GF-D8 (cell line): ENCODE measurements around the gene CCDC187.
A peak's percentile ranks its signal among the peaks of the same experiment; 100 is the strongest.

Experiments used
- DNase-seq: peaks from one replicate; lab custom pipeline; 2025; lab: John Stamatoyannopoulos, UW

Gene CCDC187

GRCh38 chr9:136311051-136312008, 7.4 kb upstream of the CCDC187 start:
- DNase-seq = no peak

DNA sequence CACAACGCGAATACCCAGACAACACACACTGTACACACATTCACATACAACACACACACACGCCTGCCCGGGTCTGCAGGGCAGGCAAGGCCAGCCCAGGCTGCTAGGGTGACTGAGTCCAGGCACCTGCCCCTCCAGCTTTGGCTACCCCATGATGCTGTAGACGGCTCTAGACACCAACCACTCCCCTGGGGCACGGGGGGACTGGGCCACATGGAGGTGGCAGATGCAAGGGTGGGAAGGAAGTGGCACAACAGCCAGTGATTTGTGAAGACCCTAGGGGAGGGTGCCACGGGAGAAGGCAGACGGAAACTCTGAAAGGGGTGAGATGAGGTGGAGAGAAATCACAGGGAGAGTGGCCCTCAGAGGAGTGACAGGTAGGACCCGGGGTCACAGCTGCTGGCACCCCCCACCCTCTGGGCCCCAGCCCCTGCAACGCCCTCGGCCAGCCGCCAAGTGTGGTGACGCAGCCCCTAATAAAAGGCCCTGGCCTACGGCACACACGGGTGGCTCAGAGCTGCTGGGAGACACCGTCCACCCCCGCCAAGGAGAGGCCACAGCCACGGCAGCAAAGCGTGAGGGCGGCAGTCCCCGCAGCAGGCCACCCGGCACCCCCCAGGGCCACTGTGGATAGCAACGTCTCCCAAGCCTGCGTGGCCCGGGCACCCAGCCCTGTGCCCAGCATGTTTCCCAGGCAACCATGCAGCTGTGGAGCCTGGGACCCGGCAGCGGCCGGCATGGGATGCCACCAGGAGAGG, 6.6 kb upstream of the CCDC187 start:
- DNase-seq = no peak

DNA sequence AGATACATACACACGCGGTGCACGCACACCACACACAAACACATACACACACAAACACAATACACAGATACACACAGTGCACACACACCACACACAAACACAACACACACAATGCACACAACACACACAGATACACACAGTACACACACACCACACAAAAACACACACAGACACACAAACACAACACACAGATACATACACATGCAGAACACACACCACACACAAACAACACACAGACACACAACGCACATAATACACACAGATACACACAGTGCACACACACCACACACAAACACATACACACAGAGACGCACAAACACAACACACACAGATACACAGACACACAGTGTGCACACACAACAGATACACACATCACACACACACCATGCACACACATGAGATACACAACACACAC, 5.9 kb upstream of the CCDC187 start:
- DNase-seq = no peak

GRCh38 chr9:136309101-136309801, 5.4 kb upstream of the CCDC187 start:
- DNase-seq = peak; percentile 24

DNA sequence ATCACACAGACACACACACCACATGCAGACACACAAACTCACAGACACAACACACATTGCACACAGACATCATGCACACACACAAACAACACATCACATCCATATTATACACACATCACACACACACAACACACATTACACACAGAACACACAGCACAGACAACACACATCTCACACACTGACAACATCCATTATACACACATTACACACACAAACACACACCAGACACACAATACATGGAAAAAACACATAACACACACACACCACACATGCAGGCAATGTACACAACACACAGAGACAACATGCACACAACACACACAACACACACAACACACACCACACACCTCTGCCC, 4.8 kb upstream of the CCDC187 start:
- DNase-seq = no peak

DNA sequence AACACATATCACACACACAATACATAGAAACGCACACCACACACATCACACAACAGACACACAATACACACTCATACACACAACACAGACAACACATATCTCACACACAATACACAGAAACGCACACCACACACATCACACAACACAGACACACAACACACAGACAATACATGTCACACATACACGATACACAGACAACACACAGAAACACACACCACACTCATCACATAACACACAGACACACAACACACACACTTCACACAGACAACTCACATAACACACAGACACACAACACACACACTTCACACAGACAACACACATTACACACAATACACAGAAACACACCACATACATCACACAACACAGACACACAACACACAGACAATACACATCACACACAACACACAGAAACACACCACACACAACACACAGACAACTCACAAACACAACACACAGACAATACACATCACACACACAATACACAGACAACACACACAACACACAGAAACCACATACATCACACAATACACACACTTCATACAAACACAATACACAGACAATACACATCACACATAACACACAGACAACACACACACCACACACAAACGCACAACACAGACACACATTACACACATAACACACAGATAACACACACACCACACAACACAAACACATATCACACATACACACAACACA, 4.3 kb upstream of the CCDC187 start:
- no peak for DNase-seq

DNA sequence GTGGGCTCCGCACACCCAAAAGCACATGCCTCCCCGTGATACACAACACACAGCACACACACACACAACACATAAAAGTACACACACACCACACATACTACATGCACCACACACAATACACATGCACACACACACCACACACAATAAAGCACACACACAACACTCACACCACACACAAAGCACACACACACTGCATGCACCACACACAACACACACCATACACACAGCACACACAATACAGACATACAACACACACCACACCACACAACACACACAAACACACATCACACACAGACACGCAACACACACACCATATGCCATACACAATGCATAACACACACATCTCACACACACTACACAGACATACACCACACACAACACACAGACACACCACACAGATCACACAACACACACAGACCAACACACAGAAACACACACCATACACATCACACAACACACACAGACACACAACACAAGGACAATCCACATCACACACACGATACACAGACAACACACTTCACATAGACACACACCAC, 3.4 kb upstream of the CCDC187 start:
- no peak for DNase-seq

DNA sequence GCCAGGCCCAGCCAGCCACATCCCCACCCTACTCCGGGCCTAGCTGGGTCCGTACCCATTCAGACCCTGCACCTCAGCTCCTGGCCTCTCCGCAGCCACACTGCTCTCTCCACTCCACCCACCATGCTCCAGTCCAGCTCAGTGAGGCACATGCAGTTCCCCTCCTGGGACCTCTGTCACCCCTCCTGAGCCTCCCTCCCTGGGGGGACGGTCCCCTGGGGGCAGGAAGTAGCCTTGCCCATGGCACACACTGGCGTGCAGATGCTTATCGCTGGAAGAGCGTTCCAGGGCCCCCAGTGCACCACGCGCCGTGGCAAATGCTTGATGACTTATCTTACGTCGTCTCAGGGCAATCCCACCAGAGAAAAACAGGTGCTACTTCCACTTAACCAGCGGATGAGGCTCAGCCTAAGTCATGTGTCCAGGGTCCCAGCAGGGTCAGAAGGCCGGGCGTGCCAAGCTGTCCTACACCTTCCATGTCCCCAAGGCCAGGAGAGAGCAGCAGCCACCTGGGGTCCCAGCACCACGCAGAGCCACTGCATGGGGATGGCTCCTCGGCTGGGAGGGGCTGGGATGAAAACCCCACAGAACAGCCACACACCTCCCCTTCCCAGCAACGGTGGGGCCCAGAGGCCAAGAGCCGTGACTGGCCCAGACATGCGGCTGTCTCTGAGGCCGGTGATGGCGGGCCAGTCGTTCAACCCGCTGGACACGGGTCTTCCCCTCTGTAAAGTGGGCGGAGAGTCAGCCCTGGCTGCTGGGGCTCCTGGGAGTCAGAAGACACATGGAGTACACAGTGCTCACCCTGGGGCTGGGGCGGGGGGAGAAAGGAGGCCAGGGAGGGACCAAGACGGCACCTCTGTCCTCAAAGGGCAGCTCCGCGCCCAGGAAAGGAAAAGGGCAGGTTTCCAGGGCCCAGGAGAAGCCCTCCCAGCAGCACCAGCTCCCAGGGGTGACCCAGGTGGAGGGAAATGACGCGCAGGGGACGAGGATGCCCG, 2.6 kb upstream of the CCDC187 start:
- DNase-seq = no peak

- DNase-seq = no peak
Measured at GRCh38 chr9:136305804-136306203, 1.9 kb upstream of the CCDC187 start.

GRCh38 chr9:136304981-136305380, 1.1 kb upstream of the CCDC187 start:
- no peak for DNase-seq

DNA sequence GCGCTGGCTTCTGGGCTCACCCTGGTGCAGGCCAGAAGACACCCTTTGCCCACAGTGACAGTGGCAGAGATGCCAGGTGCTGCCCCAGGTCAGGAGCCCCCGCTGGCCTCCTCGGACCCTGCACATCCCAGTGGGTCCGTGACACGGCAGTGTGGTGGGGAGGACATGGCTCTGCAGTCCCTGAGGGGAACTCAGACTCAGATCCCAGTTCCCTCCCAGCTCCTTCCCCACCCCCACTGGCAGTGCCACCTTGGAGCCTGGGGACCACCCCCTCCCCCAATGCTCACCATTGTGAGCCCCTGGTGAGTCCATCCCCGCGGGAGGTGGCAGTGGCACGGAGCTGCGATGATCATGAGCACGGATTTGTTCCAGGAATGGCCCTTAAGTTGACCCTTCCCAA, 562 bp upstream of the CCDC187 start:
- no peak for DNase-seq

DNA sequence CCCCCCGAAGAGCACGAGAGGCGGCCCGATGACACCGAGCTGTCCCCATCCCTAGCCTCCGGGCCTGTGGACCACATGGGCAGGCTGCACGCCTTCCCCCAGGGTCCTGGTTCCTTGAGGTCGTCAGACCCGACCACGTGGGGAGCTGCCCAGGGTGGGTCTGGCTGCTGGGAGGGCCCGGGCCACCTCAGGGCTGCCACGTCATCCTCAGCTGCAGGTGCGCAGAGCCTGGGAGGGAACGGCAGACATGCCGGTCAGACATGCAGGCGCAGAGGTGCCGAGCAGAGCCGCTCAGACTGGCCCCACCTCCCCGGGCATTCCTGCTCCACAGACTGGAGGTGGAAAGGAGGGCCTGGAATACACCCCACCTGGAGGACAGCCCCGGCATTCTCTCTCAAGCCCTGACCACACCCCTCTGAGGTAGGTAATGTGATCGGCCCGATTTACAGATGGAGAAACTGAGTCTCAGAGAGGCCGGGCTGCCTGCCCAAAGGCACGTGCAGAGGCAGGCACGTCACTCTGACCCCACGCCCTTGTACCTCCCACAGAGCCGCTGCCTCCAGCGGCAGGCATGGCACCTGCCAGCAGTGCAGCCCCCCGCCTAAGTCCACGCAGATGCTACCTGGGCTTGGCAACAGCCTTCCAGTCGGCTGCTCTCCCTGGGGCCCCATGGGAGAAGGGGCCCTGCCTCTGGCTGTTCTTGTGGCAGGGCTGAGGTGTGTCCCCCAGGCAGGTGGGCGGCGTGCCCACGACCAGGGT, 649 bp downstream of the CCDC187 start:
- no peak for DNase-seq

- no peak for DNase-seq
Measured at GRCh38 chr9:136302527-136302926, 1.4 kb downstream of the CCDC187 start.

DNA sequence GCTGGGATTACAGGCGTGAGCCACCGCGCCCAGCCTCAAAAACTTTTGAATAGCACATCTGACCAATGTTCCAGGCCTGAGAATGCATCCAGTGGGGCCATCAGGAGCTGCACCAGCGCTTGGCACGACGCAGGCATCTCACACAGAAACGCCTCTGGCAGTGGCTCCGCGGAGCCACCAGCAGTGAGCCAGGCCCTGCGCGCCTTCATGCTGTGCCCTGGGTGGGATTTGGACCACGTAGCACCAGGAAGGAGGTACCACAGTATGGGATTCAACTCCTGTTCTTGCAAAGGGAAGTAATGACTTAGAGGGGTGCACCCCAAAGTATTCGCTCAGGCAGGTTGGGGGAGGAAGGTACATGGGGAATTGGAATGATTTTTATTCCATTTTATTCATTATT, 3.0 kb downstream of the CCDC187 start:
- DNase-seq = no peak

DNA sequence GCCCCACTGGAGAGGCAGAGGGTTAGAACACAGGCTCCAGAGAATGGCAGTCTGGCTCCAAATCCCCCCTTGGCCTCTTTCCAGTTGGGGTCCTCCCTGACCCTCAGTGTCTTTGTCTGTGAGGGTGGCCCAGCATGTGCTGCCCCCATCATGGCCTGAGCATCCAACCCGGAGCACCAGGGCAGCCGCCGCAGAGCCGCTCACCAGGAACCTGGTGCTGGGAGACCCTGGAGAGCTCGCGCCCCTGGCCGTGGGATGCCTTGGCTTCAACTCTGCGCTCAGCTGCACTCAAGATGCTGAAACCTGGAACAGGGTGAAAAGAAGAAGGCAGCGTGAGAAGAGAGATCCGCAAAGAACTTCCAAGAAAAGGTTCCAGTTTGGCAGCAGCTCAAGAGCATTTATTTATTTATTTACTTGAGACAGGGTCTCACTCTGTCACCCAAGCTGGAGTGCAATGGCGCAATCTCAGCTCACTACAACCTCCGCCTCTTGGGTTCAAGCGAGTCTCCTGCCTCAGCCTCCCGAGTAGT, 3.8 kb downstream of the CCDC187 start:
- no peak for DNase-seq

GRCh38 chr9:136299541-136299940, 4.4 kb downstream of the CCDC187 start:
- DNase-seq = no peak

DNA sequence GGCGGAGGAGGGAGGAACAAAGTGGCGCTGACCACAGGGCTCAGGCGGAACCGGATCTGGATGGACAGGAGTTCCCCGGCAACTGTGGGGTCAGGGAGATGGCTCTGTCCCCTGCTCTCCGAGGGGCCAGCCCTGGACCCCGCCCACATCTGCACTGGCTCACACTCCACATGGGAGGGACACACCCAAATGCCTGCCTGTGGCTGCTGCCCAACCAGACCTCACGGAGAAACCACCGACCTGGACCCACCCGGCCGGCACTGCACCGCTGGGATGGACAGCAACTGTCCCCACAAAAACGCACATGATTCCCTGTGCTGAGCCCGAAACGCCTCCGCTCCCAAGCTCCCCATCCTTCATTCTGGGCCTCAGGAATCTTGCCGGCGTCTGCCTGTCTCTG, 4.8 kb downstream of the CCDC187 start:
- DNase-seq = no peak

DNA sequence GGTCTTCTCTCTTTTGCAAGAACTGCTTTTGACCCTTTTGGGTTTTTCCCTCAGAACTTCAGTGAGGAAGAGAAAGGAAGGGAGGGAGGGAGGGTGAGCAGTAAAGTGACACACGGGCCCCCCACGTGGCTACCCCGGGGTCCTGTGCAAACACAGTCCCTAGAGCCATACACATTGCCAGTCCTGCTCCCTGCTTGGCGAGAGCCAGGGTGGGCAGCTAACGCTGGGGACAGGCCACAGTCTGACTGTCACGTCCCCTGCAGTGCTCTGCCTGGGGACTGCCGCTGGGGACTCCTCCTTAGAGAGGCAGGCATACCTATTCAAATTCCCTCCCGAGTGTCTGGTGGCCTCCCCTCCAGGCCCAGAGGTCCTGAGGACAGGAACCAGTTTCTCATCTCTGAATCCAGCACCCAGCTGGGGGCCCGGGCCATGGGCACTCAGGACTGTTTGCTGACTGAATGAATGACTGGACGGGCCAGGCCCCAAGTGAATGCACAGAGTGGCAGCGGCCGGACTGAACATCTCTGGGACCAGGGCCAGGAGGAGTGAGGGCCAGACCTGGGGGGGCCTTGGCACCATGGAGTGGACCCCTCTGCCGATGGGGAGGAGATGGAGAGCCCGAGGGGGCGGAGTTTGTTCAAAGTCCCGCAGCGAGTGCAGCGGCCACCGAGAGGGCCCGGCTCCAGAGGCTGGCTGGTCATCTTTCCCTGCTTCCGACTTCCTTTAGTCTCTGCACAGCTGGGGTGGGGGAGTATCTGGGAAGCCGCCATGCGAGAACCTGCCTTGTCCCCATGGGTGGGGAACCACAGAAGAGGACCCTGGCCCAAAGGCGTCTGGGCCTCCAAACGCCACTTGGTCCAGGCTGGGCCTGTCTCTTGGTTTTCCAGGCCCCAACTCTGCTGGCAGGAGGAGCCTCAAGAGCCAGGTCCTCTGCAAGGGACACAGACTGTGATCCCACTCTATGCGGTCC, 5.8 kb downstream of the CCDC187 start:
- no peak for DNase-seq
